GM10248 (cell line): ENCODE data around the gene DYSF.

Experiments used
- CTCF ChIA-PET: fragments of 300-600 bp; sonication (Branson Sonifier 250); formaldehyde crosslinking; extraction: SDS; loops from one replicate; lab custom pipeline; 2021; ENCODE audit warnings: antibody characterized with exemption; lab: Yijun Ruan, JAX
- POLR2A ChIA-PET: fragments of 350-650 bp; sonication (Branson Sonifier 250); formaldehyde crosslinking; extraction: SDS; loops from one replicate; lab custom pipeline; 2020; ENCODE audit warnings: antibody characterized with exemption; lab: Yijun Ruan, JAX
- DNase-seq: peaks from one replicate; pipeline ENCODE4 v3.0.0; 2012; ENCODE audit errors: extremely low spot score
- TF ChIP-seq, protein P1 (sequence below): IDR thresholded peaks from 2 replicates; pipeline ENCODE4 v1.5.1; 2012; ENCODE audit warnings: mild to moderate bottlenecking, low read depth; ENCODE audit errors: extremely low read depth, missing control alignments, control extremely low read depth

The DYSF gene

DNA sequence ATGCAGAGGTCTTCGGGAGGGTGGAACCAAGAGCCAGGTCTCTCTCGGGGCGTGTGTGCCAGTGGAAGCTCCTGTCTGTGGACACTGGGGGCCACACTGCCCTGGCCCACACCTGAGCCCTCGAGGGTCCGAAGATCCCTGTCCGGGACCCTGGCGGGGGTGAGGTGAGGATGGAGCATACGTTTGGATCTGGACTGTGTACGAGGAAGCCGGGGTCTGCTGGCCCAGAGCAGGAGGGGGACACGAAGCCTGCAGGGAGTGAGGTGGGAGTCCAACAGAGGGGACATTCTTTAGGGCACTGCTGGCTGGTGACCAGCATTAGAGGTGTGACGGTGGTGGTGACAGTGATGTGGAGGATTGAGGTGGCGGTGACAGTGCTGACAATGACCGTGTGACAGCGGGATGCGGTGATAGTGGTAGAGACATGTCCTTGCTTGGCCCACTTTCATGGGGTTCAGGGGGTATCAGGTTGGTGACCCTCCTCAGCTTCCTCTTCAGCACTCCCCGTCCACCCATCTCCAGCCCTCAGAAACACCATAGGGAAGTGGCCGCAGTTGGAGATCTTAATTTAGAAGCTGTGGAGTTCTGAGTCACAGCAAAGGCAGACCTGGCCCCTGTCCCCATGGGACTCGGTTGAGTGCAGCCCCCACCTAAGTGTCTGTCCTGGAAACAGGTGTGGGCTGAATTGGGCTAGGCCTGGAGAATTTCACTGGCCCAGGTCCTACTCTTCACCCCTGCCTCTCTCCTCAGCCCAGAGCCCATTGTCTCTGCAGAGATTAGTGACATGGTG is 252.0 kb downstream of the DYSF start:
- DNase-seq = no peak
- TF ChIP-seq, protein P1, sequence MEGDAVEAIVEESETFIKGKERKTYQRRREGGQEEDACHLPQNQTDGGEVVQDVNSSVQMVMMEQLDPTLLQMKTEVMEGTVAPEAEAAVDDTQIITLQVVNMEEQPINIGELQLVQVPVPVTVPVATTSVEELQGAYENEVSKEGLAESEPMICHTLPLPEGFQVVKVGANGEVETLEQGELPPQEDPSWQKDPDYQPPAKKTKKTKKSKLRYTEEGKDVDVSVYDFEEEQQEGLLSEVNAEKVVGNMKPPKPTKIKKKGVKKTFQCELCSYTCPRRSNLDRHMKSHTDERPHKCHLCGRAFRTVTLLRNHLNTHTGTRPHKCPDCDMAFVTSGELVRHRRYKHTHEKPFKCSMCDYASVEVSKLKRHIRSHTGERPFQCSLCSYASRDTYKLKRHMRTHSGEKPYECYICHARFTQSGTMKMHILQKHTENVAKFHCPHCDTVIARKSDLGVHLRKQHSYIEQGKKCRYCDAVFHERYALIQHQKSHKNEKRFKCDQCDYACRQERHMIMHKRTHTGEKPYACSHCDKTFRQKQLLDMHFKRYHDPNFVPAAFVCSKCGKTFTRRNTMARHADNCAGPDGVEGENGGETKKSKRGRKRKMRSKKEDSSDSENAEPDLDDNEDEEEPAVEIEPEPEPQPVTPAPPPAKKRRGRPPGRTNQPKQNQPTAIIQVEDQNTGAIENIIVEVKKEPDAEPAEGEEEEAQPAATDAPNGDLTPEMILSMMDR = no peak
- CTCF ChIA-PET = no interaction called here
- POLR2A ChIA-PET = no interaction called here

DNA sequence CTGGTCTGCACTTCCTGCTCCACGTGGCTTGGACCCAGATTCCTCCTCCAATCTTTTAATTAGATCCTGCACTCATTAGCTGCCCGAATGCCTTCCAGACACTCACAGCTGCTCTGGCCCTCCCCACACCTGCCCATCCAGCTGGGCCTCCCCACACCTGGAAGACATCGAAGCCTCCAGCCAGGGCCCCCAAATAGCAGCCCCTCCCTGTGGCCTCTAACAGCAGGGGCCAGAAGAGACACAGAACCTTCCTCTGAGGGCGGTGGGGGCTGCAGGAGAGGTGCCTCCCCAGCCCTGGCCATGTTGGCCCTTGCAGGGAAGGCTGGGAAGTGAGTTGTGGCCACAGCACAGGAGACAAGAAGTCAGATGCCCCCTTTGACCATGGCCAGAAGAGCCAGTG is 252.8 kb downstream of the DYSF start:
- ChIA-PET POLR2A (no interaction called here), CTCF (no interaction called here)
- TF ChIP-seq, protein P1 = no peak
- DNase-seq = no peak

DNA sequence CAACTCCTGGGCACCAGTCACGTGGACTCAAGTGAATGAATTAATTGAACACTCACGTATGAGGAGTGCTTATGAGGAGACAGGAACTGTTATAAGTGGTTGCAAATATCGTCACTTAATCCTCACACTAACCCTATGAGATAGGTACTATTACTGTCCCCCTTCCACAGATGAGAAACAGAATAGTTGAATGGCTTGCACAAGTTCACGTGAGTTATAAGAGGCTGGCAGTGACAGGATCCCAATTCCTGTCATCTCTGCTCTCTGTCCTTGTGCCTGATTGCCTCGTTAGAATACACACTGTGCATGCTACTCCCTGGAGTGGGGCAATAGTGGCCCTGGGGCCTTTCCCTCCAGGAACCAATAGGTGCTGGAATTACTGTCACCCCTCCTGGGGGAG is 253.5 kb downstream of the DYSF start:
- ChIA-PET CTCF (no interaction called here), POLR2A (no interaction called here)
- TF ChIP-seq, protein P1 = no peak
- DNase-seq = no peak

DNA sequence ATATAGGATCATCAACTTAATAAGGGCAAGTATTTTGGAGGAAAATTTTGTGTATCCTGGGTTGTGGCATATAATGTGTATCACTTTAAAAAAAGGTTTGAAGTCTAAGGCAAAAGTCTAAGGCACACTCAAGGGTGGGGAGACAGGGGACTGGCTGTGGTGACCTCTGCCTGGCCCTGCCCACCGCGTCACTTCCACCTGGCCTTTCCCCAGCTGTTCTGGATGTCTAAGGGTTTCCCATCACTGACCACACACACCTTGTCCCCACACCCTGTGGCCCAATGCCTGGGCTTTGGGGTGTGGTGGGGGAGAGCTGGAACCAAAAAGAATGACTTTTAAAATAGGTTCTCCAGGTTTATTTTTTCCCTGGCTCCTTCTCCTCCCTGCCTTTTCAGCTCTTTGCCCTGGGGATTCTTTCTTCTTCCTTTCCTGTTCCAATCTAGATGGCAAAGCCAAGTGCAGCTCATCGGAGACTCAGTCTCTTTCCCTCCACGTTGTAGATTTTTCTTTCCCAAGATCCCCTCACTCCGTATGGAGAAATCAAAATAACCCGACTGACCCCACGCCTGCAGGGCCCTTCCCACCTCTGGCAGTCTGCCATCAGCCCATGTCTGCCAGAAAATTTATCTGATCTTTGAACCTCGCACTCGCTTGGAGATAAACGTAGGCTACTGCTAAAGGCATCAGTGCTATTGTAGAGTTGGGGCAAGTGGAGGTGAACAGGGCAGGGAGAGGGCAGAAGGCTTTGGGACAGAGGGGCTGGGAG is 257.2 kb downstream of the DYSF start:
- ChIA-PET POLR2A (no interaction called here), CTCF (no interaction called here)
- no peak for DNase-seq
- TF ChIP-seq, protein P1 = no peak

DNA sequence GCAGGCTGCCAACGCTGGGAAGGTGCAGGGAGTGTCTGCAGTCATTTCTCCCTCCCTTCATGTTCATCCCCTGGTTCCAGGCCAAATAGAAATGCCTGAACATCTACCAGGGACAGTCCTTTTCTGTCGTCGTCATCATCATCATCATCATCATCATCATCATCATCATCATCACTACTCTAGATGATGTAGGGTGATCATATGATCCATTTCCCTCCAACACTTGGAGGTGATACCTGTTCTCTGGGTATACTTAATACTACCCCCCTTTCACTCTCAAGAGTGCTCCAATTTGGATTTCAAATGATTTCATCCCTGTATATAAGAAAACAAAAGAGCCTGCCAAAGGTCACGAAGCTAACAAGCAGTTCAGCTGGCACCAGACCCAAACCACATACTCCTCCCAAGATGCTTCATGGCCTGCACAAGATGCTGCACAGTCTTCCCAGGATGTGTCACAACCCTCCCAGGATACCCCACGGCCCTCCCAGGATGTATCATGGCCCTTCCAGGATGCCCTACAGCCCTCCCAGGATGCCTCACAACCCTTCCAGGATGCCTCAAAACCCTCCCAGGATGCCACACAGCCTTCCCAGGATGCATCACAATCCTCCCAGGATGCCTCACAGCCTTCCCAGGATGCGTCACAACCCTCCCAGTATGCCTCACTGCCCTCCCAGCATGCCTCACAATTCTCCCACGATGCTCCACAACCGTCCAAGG is 257.9 kb downstream of the DYSF start:
- CTCF ChIA-PET = no interaction called here
- POLR2A ChIA-PET = no interaction called here
- no peak for DNase-seq
- TF ChIP-seq, protein P1 = no peak

DNA sequence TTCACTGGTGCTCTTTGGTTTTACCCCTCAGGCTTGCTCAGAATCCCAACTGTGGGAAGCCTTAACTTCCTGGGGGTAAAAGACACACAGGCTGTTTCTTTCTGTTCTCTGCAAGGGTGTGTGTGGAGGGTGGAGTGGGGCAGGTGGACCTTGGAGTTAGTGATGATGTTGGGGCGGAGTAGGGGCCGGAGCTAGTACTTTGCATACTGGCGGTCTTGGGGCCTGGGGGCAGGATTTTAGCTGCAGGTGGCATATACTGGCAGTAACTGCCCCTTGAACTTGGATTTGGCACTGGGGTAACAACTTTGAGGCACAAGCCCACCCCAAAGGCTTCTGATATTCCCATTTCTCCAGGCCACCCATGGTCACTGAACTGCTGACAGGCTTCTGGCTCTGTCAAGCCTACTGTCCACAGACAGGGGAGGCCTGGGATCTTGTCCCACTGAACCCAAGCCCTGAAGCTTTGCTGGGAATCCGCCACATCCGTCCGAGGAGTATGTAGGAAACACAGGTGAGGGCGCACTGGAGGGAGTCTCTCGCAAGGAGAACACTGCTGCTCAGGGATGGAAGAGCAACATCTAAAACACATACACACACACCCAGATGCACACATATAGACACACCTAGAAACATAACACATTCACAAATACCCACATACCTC is 258.9 kb downstream of the DYSF start:
- no peak for DNase-seq
- TF ChIP-seq, protein P1 = no peak
- ChIA-PET CTCF (no interaction called here), POLR2A (no interaction called here)
